Peyer's patch (tissue), 4 donors: ENCODE measurements around the gene HBM. TPM values are rescaled to one million over a fixed set of nuclear protein-coding genes. Genes with fewer than 3 reads are reported as not detected.

ENCODE experiments used
- DNase-seq, 3 donors: peaks; one replicate each; pipeline ENCODE4 v3.0.0-alpha.2; 2017 to 2019
- H3K27ac ChIP-seq, 4 donors: fragments of 200-600 bp; sonication (generic); one replicate each; pipeline ENCODE4 v1.5.1; 2016 to 2019
- H3K27me3 ChIP-seq, 2 donors: fragments of 200-600 bp; sonication (generic); one replicate each; pipeline ENCODE4 v1.5.1; 2019
- H3K36me3 ChIP-seq, 3 donors: fragments of 200-600 bp; sonication (generic); one replicate each; pipeline ENCODE4 v1.5.1; 2016 to 2019
- H3K4me1 ChIP-seq, 4 donors: fragments of 200-600 bp; sonication (generic); one replicate each; pipeline ENCODE4 v1.5.1; 2016 to 2019
- H3K4me3 ChIP-seq, 4 donors: fragments of 200-600 bp; sonication (generic); 1 replicate in 3 of 4; 2 replicates in 1 of 4; pipeline ENCODE4 v1.5.1; 2016 to 2019; ENCODE audit warnings: mild to moderate bottlenecking in 1 of 4
- H3K9me3 ChIP-seq, 4 donors: fragments of 200-600 bp; sonication (generic); one replicate each; pipeline ENCODE4 v1.5.1; 2016 to 2019; ENCODE audit warnings: mild to moderate bottlenecking in 1 of 4
- POLR2A ChIP-seq, 2 donors: fragments of 450-650 bp; IDR thresholded peaks; one replicate each; pipeline ENCODE4 v1.5.1; 2017; ENCODE audit warnings: antibody characterized with exemption in 2 of 2, mild to moderate bottlenecking in 2 of 2, moderate library complexity in 2 of 2
- small RNA-seq, 2 donors: library from RNA; depleted of rRNA; stranded (forward); fragments of <200 nt; gene quantifications; one replicate each; pipeline ENCODE3, GENCODE V24; 2016
- total RNA-seq, 4 donors: library from RNA; depleted of rRNA; stranded (reverse); fragments of >200 nt; gene quantifications; one replicate each; pipeline ENCODE4 v1.1.0, GENCODE V29; 2016
- TF ChIP-seq, protein P1 (sequence below), 6 experiments: fragments of 450-650 bp in 4 of 6; fragments of 200-600 bp in 2 of 6; sonication (generic) in 1 of 6; IDR thresholded peaks; one replicate each; pipeline ENCODE4 v1.5.1; 2017 to 2019; ENCODE audit warnings: antibody characterized with exemption in 6 of 6, mild to moderate bottlenecking in 3 of 6, moderate library complexity in 1 of 6

The HBM gene
- total RNA-seq, 4 donors from 2014 or later = not detected

DNA sequence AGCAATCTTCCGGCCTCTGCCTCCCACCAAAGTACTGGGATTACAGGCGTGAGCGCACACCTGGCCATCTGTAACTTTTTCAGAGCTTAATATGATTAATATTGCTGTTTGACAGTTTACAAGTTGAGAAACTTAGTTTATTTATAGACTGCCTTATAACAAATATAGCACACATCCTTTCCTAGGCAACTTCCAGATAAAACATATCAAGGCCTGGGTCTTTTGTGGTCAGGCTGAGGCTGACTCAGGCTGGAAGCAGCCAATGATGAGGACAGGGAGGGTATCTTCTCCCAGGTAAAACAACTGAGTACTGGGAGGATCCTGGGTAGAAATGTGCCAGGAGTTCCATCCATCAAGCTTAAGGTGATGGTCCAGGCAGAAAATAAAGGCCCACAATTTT lies 47.2 kb downstream of the HBM start:
- H3K4me1 ChIP-seq = no peaks in the 10 kb centered on the region
- TF ChIP-seq, protein P1, sequence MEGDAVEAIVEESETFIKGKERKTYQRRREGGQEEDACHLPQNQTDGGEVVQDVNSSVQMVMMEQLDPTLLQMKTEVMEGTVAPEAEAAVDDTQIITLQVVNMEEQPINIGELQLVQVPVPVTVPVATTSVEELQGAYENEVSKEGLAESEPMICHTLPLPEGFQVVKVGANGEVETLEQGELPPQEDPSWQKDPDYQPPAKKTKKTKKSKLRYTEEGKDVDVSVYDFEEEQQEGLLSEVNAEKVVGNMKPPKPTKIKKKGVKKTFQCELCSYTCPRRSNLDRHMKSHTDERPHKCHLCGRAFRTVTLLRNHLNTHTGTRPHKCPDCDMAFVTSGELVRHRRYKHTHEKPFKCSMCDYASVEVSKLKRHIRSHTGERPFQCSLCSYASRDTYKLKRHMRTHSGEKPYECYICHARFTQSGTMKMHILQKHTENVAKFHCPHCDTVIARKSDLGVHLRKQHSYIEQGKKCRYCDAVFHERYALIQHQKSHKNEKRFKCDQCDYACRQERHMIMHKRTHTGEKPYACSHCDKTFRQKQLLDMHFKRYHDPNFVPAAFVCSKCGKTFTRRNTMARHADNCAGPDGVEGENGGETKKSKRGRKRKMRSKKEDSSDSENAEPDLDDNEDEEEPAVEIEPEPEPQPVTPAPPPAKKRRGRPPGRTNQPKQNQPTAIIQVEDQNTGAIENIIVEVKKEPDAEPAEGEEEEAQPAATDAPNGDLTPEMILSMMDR (IDR thresholded peaks at IDR 0.05) = no peak
- no peak for TF ChIP-seq POLR2A (IDR thresholded peaks at IDR 0.05)
- peaks cover 0 to 95% (median 0%) of the 10 kb centered on the region in 3 donors for H3K36me3 ChIP-seq
- no peaks in the 10 kb centered on the region for H3K9me3 ChIP-seq
- no peak overlapping the region for H3K4me3 ChIP-seq
- no peak overlapping the region for H3K27ac ChIP-seq
- no peaks in the 10 kb centered on the region for H3K27me3 ChIP-seq
- DNase-seq = peak in 1 of 3 donors; percentile 6

Small RNA genes lying within 50 kb of the gene (small RNA-seq; reads per million reads assigned to genes)
- gene RF00019 = 0 reads per million in 2 donors

Other genes with a start within 250 kb of the HBM start
- gene POLR3K, start 112.4 kb upstream of the HBM start, total RNA-seq = 1 to 10 TPM; 2.5 to 6.3 (median 3.3) TPM
- gene SNRNP25, start 112.2 kb upstream of the HBM start, total RNA-seq = 10 to 100 TPM in 3 of 4 donors, 1 to 10 TPM in 1; 8.7 to 17.6 (median 14.4) TPM
- gene RHBDF1, start 93.3 kb upstream of the HBM start, total RNA-seq = 10 to 100 TPM; 19.4 to 58.6 (median 41.1) TPM
- 10 to 100 TPM; 21.5 to 63.4 (median 44.7) TPM for gene MPG, start 87.8 kb upstream of the HBM start, total RNA-seq
- gene NPRL3, start 27.3 kb upstream of the HBM start, total RNA-seq = 10 to 100 TPM; 13.8 to 47.9 (median 28.3) TPM
- gene HBZ, start 13.3 kb upstream of the HBM start, total RNA-seq = not detected
- gene HBA2, start 6.9 kb downstream of the HBM start, total RNA-seq = 1 to 10 TPM in 1 of 4 donors, not detected in 3; 9.1 TPM
- gene HBA1, start 10.7 kb downstream of the HBM start, total RNA-seq = not detected
- not detected for gene HBQ1, start 14.5 kb downstream of the HBM start, total RNA-seq
- 100 to 1,000 TPM in 3 of 4 donors, 10 to 100 TPM in 1; 87.6 to 440 (median 156) TPM for gene LUC7L, start 63.5 kb downstream of the HBM start, total RNA-seq
- gene FAM234A, start 68.8 kb downstream of the HBM start, total RNA-seq = 100 to 1,000 TPM; 108 to 223 (median 166) TPM
- gene RGS11, start 110.0 kb downstream of the HBM start, total RNA-seq = 10 to 100 TPM in 3 of 4 donors, 1 to 10 TPM in 1; 6.1 to 16.5 (median 11.4) TPM
- 100 to 1,000 TPM in 1 of 4 donors, 10 to 100 TPM in 1, 1 to 10 TPM in 1, not detected in 1; 3.7 to 112 (median 67.5) TPM for gene ARHGDIG, start 114.6 kb downstream of the HBM start, total RNA-seq
- 10 to 100 TPM in 2 of 4 donors, 1 to 10 TPM in 2; 1.7 to 29.2 (median 11.1) TPM for gene PDIA2, start 117.2 kb downstream of the HBM start, total RNA-seq
- gene AXIN1, start 186.7 kb downstream of the HBM start, total RNA-seq = 10 to 100 TPM; 31.4 to 47.2 (median 37.3) TPM
- gene MRPL28, start 204.6 kb downstream of the HBM start, total RNA-seq = 10 to 100 TPM; 58.3 to 73.4 (median 61.3) TPM
- gene PGAP6, start 216.0 kb downstream of the HBM start, total RNA-seq = 100 to 1,000 TPM; 130 to 211 (median 166) TPM
- 10 to 100 TPM in 3 of 4 donors, 1 to 10 TPM in 1; 9.6 to 65.2 (median 29.5) TPM for gene NME4, start 231.2 kb downstream of the HBM start, total RNA-seq
- gene DECR2, start 235.9 kb downstream of the HBM start, total RNA-seq = 100 to 1,000 TPM in 2 of 4 donors, 10 to 100 TPM in 2; 32.2 to 154 (median 105) TPM